Aorta (tissue), 4 donors: ENCODE measurements around the gene RPL37. TPM values are rescaled to one million over a fixed set of nuclear protein-coding genes. Genes with fewer than 3 reads are reported as not detected.

ENCODE experiments used
- polyA plus RNA-seq, 2 donors: library from polyadenylated mRNA; stranded (reverse); fragments of 200-250 nt; gene quantifications; one replicate each; pipeline ENCODE4 v1.2.3, GENCODE V29; 2013
- total RNA-seq, 2 donors: library from RNA; stranded (reverse); fragmentation: NEBNext Ultra II Directional; extraction: Animal tissue kit (Norgen Biotek cat#: 25700); gene quantifications; one replicate each; pipeline ENCODE4 v1.2.1, GENCODE V29; 2021
- donor health status: healthy with polysubstance abuse.
- donor health status: Bipolar disorder and iron deficiency.
- donor health status: DM: no; HTN: no; CAD: no.
- donor health status: DM: yes; HTN: yes; CAD: no.

The RPL37 gene
- total and polyA plus RNA-seq, 4 donors: 772 to 1,463 (median 1,110) TPM

Other genes with a start within 250 kb of the RPL37 start
- 10 to 100 TPM in 1 of 2 donors, 1 to 10 TPM in 1; 10.0 to 18.2 TPM for gene PTGER4, start 155.3 kb downstream of the RPL37 start, total RNA-seq
- 1 to 10 TPM; 5.2 to 7.4 TPM for gene PTGER4, start 155.3 kb downstream of the RPL37 start, polyA plus RNA-seq
- gene TTC33, start 79.3 kb downstream of the RPL37 start, total RNA-seq: 10 to 100 TPM; 18.7 to 19.4 TPM
- gene TTC33, start 79.3 kb downstream of the RPL37 start, polyA plus RNA-seq: 10 to 100 TPM; 11.9 to 13.0 TPM
- 100 to 1,000 TPM; 103 to 104 TPM for gene PRKAA1, start 36.8 kb downstream of the RPL37 start, total RNA-seq
- 10 to 100 TPM; 20.5 to 49.8 TPM for gene PRKAA1, start 36.8 kb downstream of the RPL37 start, polyA plus RNA-seq
- gene CARD6, start 6.1 kb upstream of the RPL37 start, total RNA-seq: 10 to 100 TPM; 10.4 to 19.8 TPM
- gene CARD6, start 6.1 kb upstream of the RPL37 start, polyA plus RNA-seq: 1 to 10 TPM; 4.6 to 4.8 TPM
- gene C7, start 74.3 kb upstream of the RPL37 start, total RNA-seq: 100 to 1,000 TPM; 327 to 412 TPM
- 10 to 100 TPM; 16.0 to 27.2 TPM for gene C7, start 74.3 kb upstream of the RPL37 start, polyA plus RNA-seq
- gene MROH2B, start 236.1 kb upstream of the RPL37 start, total RNA-seq: not detected
- not detected for gene MROH2B, start 236.1 kb upstream of the RPL37 start, polyA plus RNA-seq